Keratinocyte (primary cell): ENCODE measurements around the gene AGAP1. TPM values are rescaled to one million over a fixed set of nuclear protein-coding genes. Genes with fewer than 3 reads are reported as not detected.

Experiments used
- DNase-seq: peaks from one replicate; pipeline ENCODE4 v3.0.0-alpha.2; 2011; ENCODE audit warnings: low read depth, missing footprints, low spot score
- FAIRE-seq: peaks from 2 replicates; lab custom pipeline; 2011; peaks lifted over from hg19 to GRCh38; lab: Jason Lieb, UNC
- H2AFZ ChIP-seq: 2 replicates; pipeline ENCODE4 v1.6.0; 2012; ENCODE audit warnings: low read length, control low read depth, inconsistent platforms; ENCODE audit not compliant: control insufficient read depth
- H3K27ac ChIP-seq: 2 replicates; pipeline ENCODE4 v1.5.1; 2011; ENCODE audit warnings: low read length; ENCODE audit not compliant: control insufficient read depth, insufficient read depth
- H3K27me3 ChIP-seq: 3 replicates; pipeline ENCODE4 v1.6.0; 2011; ENCODE audit warnings: low read length; ENCODE audit not compliant: control insufficient read depth, insufficient read depth; ENCODE audit errors: extremely low read depth
- H3K36me3 ChIP-seq, 2 experiments: 2 replicates in 1 of 2; 3 replicates in 1 of 2; pipeline ENCODE4 v1.5.1; 2011; ENCODE audit warnings: low read length in 2 of 2, mild to moderate bottlenecking in 1 of 2; ENCODE audit not compliant: control insufficient read depth in 2 of 2, insufficient read depth in 2 of 2; ENCODE audit errors: extremely low read depth in 1 of 2
- H3K4me1 ChIP-seq: 3 replicates; pipeline ENCODE4 v1.5.1; 2011; ENCODE audit warnings: low read length; ENCODE audit not compliant: control insufficient read depth, insufficient read depth; ENCODE audit errors: extremely low read depth
- H3K4me2 ChIP-seq: 3 replicates; pipeline ENCODE4 v1.6.0; 2011; ENCODE audit warnings: low read depth, low read length; ENCODE audit not compliant: control insufficient read depth, insufficient read depth; ENCODE audit errors: extremely low read depth
- H3K4me3 ChIP-seq, 3 experiments: fragments of 200-600 bp in 1 of 3; sonication (generic) in 1 of 3; 2 replicates in 2 of 3; 3 replicates in 1 of 3; pipeline ENCODE4 v1.5.1; 2011 to 2016; ENCODE audit warnings: low read length in 3 of 3, mild to moderate bottlenecking in 3 of 3, control low read depth in 2 of 3, inconsistent platforms in 1 of 3, low read depth in 1 of 3, mixed read lengths in 1 of 3, mixed run types in 1 of 3, moderate library complexity in 1 of 3; ENCODE audit not compliant: control insufficient read depth in 2 of 3, insufficient read depth in 2 of 3; ENCODE audit errors: extremely low read depth in 1 of 3
- H3K79me2 ChIP-seq: 2 replicates; pipeline ENCODE4 v1.6.0; 2012; ENCODE audit warnings: low read length; ENCODE audit not compliant: control insufficient read depth, insufficient read depth
- H3K9ac ChIP-seq: 3 replicates; pipeline ENCODE4 v1.6.0; 2011; ENCODE audit warnings: low read length; ENCODE audit not compliant: control insufficient read depth, insufficient read depth; ENCODE audit errors: extremely low read depth
- H3K9me1 ChIP-seq: 3 replicates; pipeline ENCODE4 v1.6.0; 2011; ENCODE audit warnings: low read length; ENCODE audit not compliant: control insufficient read depth, insufficient read depth; ENCODE audit errors: extremely low read depth
- H3K9me3 ChIP-seq: 2 replicates; pipeline ENCODE4 v1.5.1; 2012; ENCODE audit warnings: low read depth, low read length; ENCODE audit not compliant: control insufficient read depth
- H4K20me1 ChIP-seq: 3 replicates; pipeline ENCODE4 v1.6.0; 2011; ENCODE audit warnings: low read length; ENCODE audit not compliant: control insufficient read depth, insufficient read depth; ENCODE audit errors: extremely low read depth
- CTCF ChIP-seq, 3 experiments: IDR thresholded peaks in 1 of 3; conservative IDR thresholded peaks in 1 of 3; optimal IDR thresholded peaks in 1 of 3; 2 replicates in 2 of 3; 3 replicates in 1 of 3; pipeline versions ENCODE3 to v1.5.1; 2011; ENCODE audit warnings: low read length in 3 of 3, mild to moderate bottlenecking in 3 of 3, moderate library complexity in 2 of 3, control low read depth in 1 of 3, inconsistent platforms in 1 of 3; ENCODE audit not compliant: insufficient read depth in 2 of 3; ENCODE audit errors: extremely low read depth in 1 of 3
- EZH2 ChIP-seq: IDR thresholded peaks from one replicate; pipeline ENCODE4 v1.6.1; 2012; ENCODE audit warnings: inconsistent platforms, mild to moderate bottlenecking, low read length, moderate library complexity
- dilution Hi-C: fragments of 300-500 bp; cut with MboI; formaldehyde crosslinking; loops from one replicate; pipeline ENCODE4 v1.7.0; 2020; ENCODE audit warnings: low sequenced_read_pairs; ENCODE audit not compliant: extremely low pct_ligation_motif_present
- polyA plus RNA-seq, 5 experiments: library from polyadenylated mRNA; depleted of rRNA in 3 of 5; stranded (reverse) in 3 of 5; stranded (forward) in 1 of 5; unstranded in 1 of 5; fragments of >200 nt; gene quantifications; 1 replicate in 1 of 5; 2 replicates in 3 of 5; 3 replicates in 1 of 5; pipeline versions ENCODE4 v1.2.1 to v1.2.3, GENCODE V29; 2011 to 2012; ENCODE audit warnings: missing spikeins in 2 of 5, low read depth in 1 of 5, low replicate concordance in 1 of 5

The AGAP1 gene
- polyA plus RNA-seq, 1 donor (not counting 4 experiments of a cell fraction or from before 2014, with no cell fraction given), result 12.6 TPM

- Histone ChIP-seq H4K20me1 (no peaks in the 10 kb centered on the region), H3K79me2 (no peaks in the 10 kb centered on the region), H3K9me3 (no peaks in the 10 kb centered on the region), H3K36me3 (peaks cover 0 to 4% of the 10 kb centered on the region in 2 experiments), H3K4me2 (no peak overlapping the region), H3K4me1 (no peaks in the 10 kb centered on the region), H2AFZ (no peak overlapping the region), H3K4me3 (no peak overlapping the region), H3K9me1 (no peaks in the 10 kb centered on the region), H3K27ac (no peak overlapping the region), H3K9ac (no peak overlapping the region), H3K27me3 (no peaks in the 10 kb centered on the region)
- FAIRE-seq (no peak), DNase-seq (no peak)
- TF ChIP-seq EZH2 (no peak), CTCF (optimal IDR thresholded peaks at IDR 0.05 in 1 of 3, IDR thresholded peaks at IDR 0.05 in 1 of 3, conservative IDR thresholded peaks at IDR 0.05 in 1 of 3; ENCODE audit: extremely low read depth in 1 of 3, insufficient read depth in 2 of 3, low read length in 3 of 3) (no peak)
- dilution Hi-C loops, result no loop called here
Measured at GRCh38 chr2:235928751-235929370, 435.0 kb downstream of the AGAP1 start.

GRCh38 chr2:235930701-235931100 lies 436.9 kb downstream of the AGAP1 start:
- dilution Hi-C loops, result no loop called here
- DNase-seq, result no peak
- H3K9ac ChIP-seq, result no peak overlapping the region
- TF ChIP-seq EZH2, result no peak
- H3K9me1 ChIP-seq, result no peaks in the 10 kb centered on the region
- no peaks in the 10 kb centered on the region for H3K79me2 ChIP-seq
- H3K4me1 ChIP-seq, result no peaks in the 10 kb centered on the region
- no peak for FAIRE-seq
- H3K36me3 ChIP-seq, result peaks cover 0 to 4% of the 10 kb centered on the region in 2 experiments
- H3K9me3 ChIP-seq, result no peaks in the 10 kb centered on the region
- no peak overlapping the region for H3K4me3 ChIP-seq
- no peak overlapping the region for H3K27ac ChIP-seq
- H3K4me2 ChIP-seq, result no peak overlapping the region
- H4K20me1 ChIP-seq, result no peaks in the 10 kb centered on the region
- no peak overlapping the region for H2AFZ ChIP-seq
- no peaks in the 10 kb centered on the region for H3K27me3 ChIP-seq

DNA sequence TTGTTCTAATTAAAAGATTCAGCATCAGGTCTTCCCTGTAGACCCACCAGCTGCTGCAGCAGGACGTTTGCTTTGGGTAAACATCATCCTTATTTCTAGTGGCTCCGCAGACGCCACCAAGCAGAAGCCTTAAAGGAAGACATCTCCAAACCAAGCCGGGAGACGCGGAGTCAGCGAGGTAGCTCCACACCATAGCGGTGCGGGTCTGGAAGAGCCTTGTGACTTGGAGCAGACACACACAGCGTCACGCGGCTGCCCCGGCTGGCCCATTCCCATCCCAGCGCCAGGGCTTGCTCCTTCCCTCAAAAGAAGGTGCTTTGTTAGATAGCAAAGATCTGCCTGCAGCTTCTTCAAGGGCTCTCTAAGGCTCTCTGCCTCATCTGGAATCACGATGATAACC lies 437.8 kb downstream of the AGAP1 start:
- Histone ChIP-seq H3K4me2 (no peak overlapping the region), H3K27me3 (no peaks in the 10 kb centered on the region), H3K36me3 (peaks cover 0 to 4% of the 10 kb centered on the region in 2 experiments), H3K79me2 (no peaks in the 10 kb centered on the region), H3K9me1 (no peaks in the 10 kb centered on the region), H3K9me3 (no peaks in the 10 kb centered on the region), H3K27ac (no peak overlapping the region), H3K9ac (no peak overlapping the region), H4K20me1 (no peaks in the 10 kb centered on the region), H3K4me1 (no peaks in the 10 kb centered on the region), H3K4me3 (no peak overlapping the region), H2AFZ (no peak overlapping the region)
- FAIRE-seq (no peak), DNase-seq (no peak)
- dilution Hi-C loops, result no loop called here
- TF ChIP-seq CTCF (optimal IDR thresholded peaks at IDR 0.05 in 1 of 3, IDR thresholded peaks at IDR 0.05 in 1 of 3, conservative IDR thresholded peaks at IDR 0.05 in 1 of 3; ENCODE audit: extremely low read depth in 1 of 3, insufficient read depth in 2 of 3, low read length in 3 of 3) (no peak), EZH2 (no peak)
